SH-SY5Y (cell line): ENCODE data around the gene ALDH2.

Experiments
- GATA2 ChIP-seq: IDR thresholded peaks from 2 replicates; pipeline ENCODE4 v1.6.1; 2011; ENCODE audit warnings: mild to moderate bottlenecking, low read depth, low read length
- GATA3 ChIP-seq: IDR thresholded peaks from 2 replicates; pipeline ENCODE4 v1.6.1; 2011; ENCODE audit warnings: low read depth, mild to moderate bottlenecking, low read length, moderate library complexity

- no peak for TF ChIP-seq GATA2
- TF ChIP-seq GATA3, result no peak
Observed at GRCh38 chr12:111806304-111806703, 39.6 kb downstream of the ALDH2 start.
